HCT116 (cell line): ENCODE results near the gene HELZ2. TPM values are rescaled to one million over a fixed set of nuclear protein-coding genes. Genes with fewer than 3 reads are reported as not detected.

ENCODE experiments used
- ATAC-seq: fragments of 200-7000 bp; cut with Tn5 transposase; 2 replicates; pipeline ENCODE4 v1.9.1; 2020; ENCODE audit warnings: mild to moderate bottlenecking, moderate library complexity
- BruUV-seq: library from RNA; stranded (reverse); fragments of 400-500 nt; replicated peaks from 2 replicates; lab custom pipeline; 2021; lab: Mats Ljungman, UMichigan
- CTCF ChIA-PET: fragments of 300-600 bp; sonication (Branson Sonifier 250); formaldehyde crosslinking; loops from one replicate; lab custom pipeline; 2021; ENCODE audit warnings: antibody characterized with exemption; lab: Charles Lee
- POLR2A ChIA-PET: fragments of 300-600, 350-600 bp; sonication (Branson Sonifier 250); formaldehyde crosslinking; loops from one replicate; lab custom pipeline; 2021; ENCODE audit warnings: antibody characterized with exemption; lab: Charles Lee
- RAD21 ChIA-PET, 2 experiments: fragments of 300-600 bp; sonication (Branson Sonifier 250); formaldehyde crosslinking; loops; one replicate each; lab custom pipeline; 2023; ENCODE audit warnings: low total read pairs in 2 of 2; ENCODE audit not compliant: uncharacterized antibody in 2 of 2, unreplicated experiment in 2 of 2, low non-redundant PET in 1 of 2; lab: Charles Lee
- DNase-seq: peaks from one replicate; pipeline ENCODE4 v3.0.0-alpha.2; 2010; ENCODE audit warnings: low read depth, low spot score
- H2AFZ ChIP-seq: fragments of 200-600 bp; shearing (Covaris generic), sonication (generic); 2 replicates; pipeline ENCODE4 v1.6.1; 2017; ENCODE audit warnings: low read depth, mixed run types, mixed read lengths, antibody characterized with exemption, low read length; ENCODE audit not compliant: poor library complexity, severe bottlenecking
- H3K27ac ChIP-seq: 2 replicates; pipeline ENCODE4 v1.5.1; 2012; ENCODE audit warnings: low read depth, low read length
- H3K27me3 ChIP-seq: fragments of 200-600 bp; sonication (generic); 2 replicates; pipeline ENCODE4 v1.6.1; 2016; ENCODE audit warnings: mixed run types, low read length, mixed read lengths; ENCODE audit not compliant: insufficient read depth
- H3K36me3 ChIP-seq, 2 experiments: fragments of 200-500 bp in 1 of 2; fragments of 200-600 bp in 1 of 2; sonication (Bioruptor generic) in 1 of 2; sonication (generic) in 1 of 2; 2 replicates each; pipeline versions ENCODE4 v1.5.1 to v1.6.1; 2014 to 2016; ENCODE audit warnings: low read length in 2 of 2, inconsistent platforms in 1 of 2, mixed read lengths in 1 of 2, mixed run types in 1 of 2; ENCODE audit not compliant: insufficient read depth in 2 of 2, control insufficient read depth in 1 of 2
- H3K4me1 ChIP-seq, 2 experiments: fragments of 200-600 bp in 1 of 2; sonication (generic) in 1 of 2; 2 replicates each; pipeline versions ENCODE4 v1.5.1 to v1.6.1; 2012 to 2017; ENCODE audit warnings: low read length in 2 of 2, inconsistent platforms in 1 of 2, mild to moderate bottlenecking in 1 of 2, mixed read lengths in 1 of 2, mixed run types in 1 of 2, moderate library complexity in 1 of 2; ENCODE audit not compliant: insufficient read depth in 2 of 2, control insufficient read depth in 1 of 2
- H3K4me2 ChIP-seq: fragments of 200-600 bp; sonication (generic); 2 replicates; pipeline ENCODE4 v1.6.1; 2017; ENCODE audit warnings: mixed run types, low read length, mixed read lengths
- H3K4me3 ChIP-seq, 2 experiments: fragments of 200-600 bp in 1 of 2; sonication (generic) in 1 of 2; replicated peaks in 1 of 2; 2 replicates each; pipeline ENCODE4 v1.5.1; 2011 to 2016; ENCODE audit warnings: low read length in 2 of 2, control low read depth in 1 of 2, low read depth in 1 of 2, mild to moderate bottlenecking in 1 of 2, mixed read lengths in 1 of 2, mixed run types in 1 of 2
- H3K79me2 ChIP-seq: fragments of 200-600 bp; sonication (generic); 2 replicates; pipeline ENCODE4 v1.6.1; 2017; ENCODE audit warnings: mild to moderate bottlenecking, mixed run types, low read length, moderate library complexity, mixed read lengths; ENCODE audit not compliant: insufficient read depth
- H3K9ac ChIP-seq: fragments of 200-600 bp; sonication (generic); 2 replicates; pipeline ENCODE4 v1.6.1; 2016; ENCODE audit warnings: low read length, mixed read lengths
- H3K9me2 ChIP-seq: fragments of 200-600 bp; sonication (generic), shearing (Covaris generic); 2 replicates; pipeline ENCODE4 v1.6.1; 2017; ENCODE audit warnings: mixed run types, mild to moderate bottlenecking, moderate library complexity; ENCODE audit not compliant: insufficient read depth
- H3K9me3 ChIP-seq, 2 experiments: fragments of 200-500 bp in 1 of 2; fragments of 200-600 bp in 1 of 2; sonication (Bioruptor generic) in 1 of 2; sonication (generic) in 1 of 2; 2 replicates each; pipeline ENCODE4 v1.6.1; 2014 to 2017; ENCODE audit warnings: low read length in 2 of 2, mixed read lengths in 2 of 2, inconsistent platforms in 1 of 2, low read depth in 1 of 2, mild to moderate bottlenecking in 1 of 2, mixed run types in 1 of 2, moderate library complexity in 1 of 2; ENCODE audit not compliant: control insufficient read depth in 1 of 2, insufficient read depth in 1 of 2
- H4K20me1 ChIP-seq: fragments of 200-600 bp; sonication (generic), shearing (Covaris generic); 2 replicates; pipeline ENCODE4 v1.6.1; 2017; ENCODE audit warnings: mixed run types, mild to moderate bottlenecking, moderate library complexity; ENCODE audit not compliant: insufficient read depth
- CBX3 ChIP-seq: IDR thresholded peaks from 2 replicates; pipeline ENCODE4 v1.6.1; 2012; ENCODE audit warnings: low read depth
- EGR1 ChIP-seq: IDR thresholded peaks from 2 replicates; pipeline ENCODE4 v1.6.1; 2012; ENCODE audit warnings: low read depth
- ELF1 ChIP-seq: IDR thresholded peaks from 2 replicates; pipeline ENCODE4 v1.6.1; 2012; ENCODE audit warnings: low read depth, borderline replicate concordance
- FOSL1 ChIP-seq: IDR thresholded peaks from 2 replicates; pipeline ENCODE4 v1.6.1; 2012; ENCODE audit warnings: low read depth
- JUND ChIP-seq: IDR thresholded peaks from 2 replicates; pipeline ENCODE4 v1.6.1; 2012
- RAD21 ChIP-seq: IDR thresholded peaks from 2 replicates; pipeline ENCODE4 v1.6.1; 2012; ENCODE audit warnings: low read depth, mild to moderate bottlenecking
- SIN3A ChIP-seq: IDR thresholded peaks from 2 replicates; pipeline ENCODE4 v1.6.1; 2012; ENCODE audit warnings: low read depth
- SP1 ChIP-seq: IDR thresholded peaks from 2 replicates; pipeline ENCODE4 v1.6.1; 2012; ENCODE audit warnings: low read depth
- SRF ChIP-seq: IDR thresholded peaks from 2 replicates; pipeline ENCODE4 v1.6.1; 2012; ENCODE audit warnings: low read depth
- TCF7L2 ChIP-seq: IDR thresholded peaks from 2 replicates; pipeline ENCODE4 v1.7.0; 2011; ENCODE audit warnings: borderline replicate concordance, inconsistent platforms; ENCODE audit not compliant: insufficient read depth, insufficient read length; ENCODE audit errors: extremely low read depth
- YY1 ChIP-seq: IDR thresholded peaks from 2 replicates; pipeline ENCODE4 v1.6.1; 2011; ENCODE audit warnings: low read length, low read depth, moderate library complexity, mild to moderate bottlenecking; ENCODE audit not compliant: insufficient replicate concordance; ENCODE audit errors: extremely low read depth
- intact Hi-C: fragments of 100-400 bp; cut with micrococcal nuclease; formaldehyde crosslinking; loops from 2 replicates; pipeline ENCODE4 v1.10.0; 2022
- total RNA-seq: library from RNA; stranded (reverse); gene quantifications from one replicate; pipeline ENCODE4 v1.2.1, GENCODE V29; 2021; ENCODE audit not compliant: unreplicated experiment
- TF ChIP-seq, protein P1 (sequence below): IDR thresholded peaks from 2 replicates; pipeline ENCODE4 v1.6.1; 2012
- TF ChIP-seq, protein P2 (sequence below): IDR thresholded peaks from 2 replicates; pipeline ENCODE4 v1.6.1; 2012
- TF ChIP-seq, protein P3 (sequence below): IDR thresholded peaks from 2 replicates; pipeline ENCODE4 v1.6.1; 2011; ENCODE audit warnings: mild to moderate bottlenecking, low read length, moderate library complexity; ENCODE audit not compliant: insufficient replicate concordance; ENCODE audit errors: extremely low read depth
- TF ChIP-seq, protein P4 (sequence below): IDR thresholded peaks from 2 replicates; pipeline ENCODE4 v1.6.1; 2012; ENCODE audit warnings: low read depth

The HELZ2 gene
- total RNA-seq, 1 experiment from 2014 or later = 44.0 TPM

DNA sequence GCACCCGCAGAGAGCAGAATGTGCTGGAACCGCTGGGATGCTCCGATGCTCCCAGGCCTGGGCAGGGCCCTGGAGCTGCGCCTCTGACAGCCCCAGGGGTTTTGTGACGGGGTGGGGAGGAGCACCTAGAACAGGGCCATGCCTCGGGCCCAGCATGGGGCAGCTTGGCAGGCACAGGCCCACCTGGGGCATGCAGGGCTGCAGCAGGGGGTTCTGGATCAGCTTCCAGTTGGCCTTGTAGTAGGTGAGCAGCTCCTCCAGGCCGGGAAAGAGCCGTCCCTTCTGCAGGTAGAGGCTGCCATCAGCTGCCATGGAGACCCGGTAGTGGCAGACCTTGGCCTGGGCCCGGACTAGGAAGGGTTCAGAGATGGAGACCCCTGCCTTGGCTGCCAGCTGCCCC, 30.9 kb downstream of the HELZ2 start:
- ATAC-seq (no peak), DNase-seq (no peak)
- peaks cover 49 to 87% of the 10 kb centered on the region in 2 experiments for H3K4me1 ChIP-seq
- peak overlapping the region; percentile 76 for H3K4me2 ChIP-seq
- ChIA-PET RAD21 (no interaction called here), CTCF (interaction anchor here (1.3 kb wide), 1 partner anchor 322 kb away, joined by 3 read pairs; the partner anchor contains the start of gene TPD52L2), POLR2A (interaction anchor here (1.6 kb wide), 1 partner anchor 322 kb away, joined by 8 read pairs; the partner anchor contains the start of gene TPD52L2)
- TF ChIP-seq SP1 (no peak), YY1 (no peak), EGR1 (no peak), RAD21 (no peak), SIN3A (no peak), TCF7L2 (no peak), CBX3 (no peak), SRF (no peak), FOSL1 (no peak), ELF1 (no peak), JUND (no peak)
- TF ChIP-seq, protein P1, sequence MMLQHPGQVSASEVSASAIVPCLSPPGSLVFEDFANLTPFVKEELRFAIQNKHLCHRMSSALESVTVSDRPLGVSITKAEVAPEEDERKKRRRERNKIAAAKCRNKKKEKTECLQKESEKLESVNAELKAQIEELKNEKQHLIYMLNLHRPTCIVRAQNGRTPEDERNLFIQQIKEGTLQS = no peak
- TF ChIP-seq, protein P2, sequence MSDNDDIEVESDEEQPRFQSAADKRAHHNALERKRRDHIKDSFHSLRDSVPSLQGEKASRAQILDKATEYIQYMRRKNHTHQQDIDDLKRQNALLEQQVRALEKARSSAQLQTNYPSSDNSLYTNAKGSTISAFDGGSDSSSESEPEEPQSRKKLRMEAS = no peak
- TF ChIP-seq, protein P3, sequence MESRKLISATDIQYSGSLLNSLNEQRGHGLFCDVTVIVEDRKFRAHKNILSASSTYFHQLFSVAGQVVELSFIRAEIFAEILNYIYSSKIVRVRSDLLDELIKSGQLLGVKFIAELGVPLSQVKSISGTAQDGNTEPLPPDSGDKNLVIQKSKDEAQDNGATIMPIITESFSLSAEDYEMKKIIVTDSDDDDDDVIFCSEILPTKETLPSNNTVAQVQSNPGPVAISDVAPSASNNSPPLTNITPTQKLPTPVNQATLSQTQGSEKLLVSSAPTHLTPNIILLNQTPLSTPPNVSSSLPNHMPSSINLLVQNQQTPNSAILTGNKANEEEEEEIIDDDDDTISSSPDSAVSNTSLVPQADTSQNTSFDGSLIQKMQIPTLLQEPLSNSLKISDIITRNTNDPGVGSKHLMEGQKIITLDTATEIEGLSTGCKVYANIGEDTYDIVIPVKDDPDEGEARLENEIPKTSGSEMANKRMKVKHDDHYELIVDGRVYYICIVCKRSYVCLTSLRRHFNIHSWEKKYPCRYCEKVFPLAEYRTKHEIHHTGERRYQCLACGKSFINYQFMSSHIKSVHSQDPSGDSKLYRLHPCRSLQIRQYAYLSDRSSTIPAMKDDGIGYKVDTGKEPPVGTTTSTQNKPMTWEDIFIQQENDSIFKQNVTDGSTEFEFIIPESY = no peak
- TF ChIP-seq, protein P4, sequence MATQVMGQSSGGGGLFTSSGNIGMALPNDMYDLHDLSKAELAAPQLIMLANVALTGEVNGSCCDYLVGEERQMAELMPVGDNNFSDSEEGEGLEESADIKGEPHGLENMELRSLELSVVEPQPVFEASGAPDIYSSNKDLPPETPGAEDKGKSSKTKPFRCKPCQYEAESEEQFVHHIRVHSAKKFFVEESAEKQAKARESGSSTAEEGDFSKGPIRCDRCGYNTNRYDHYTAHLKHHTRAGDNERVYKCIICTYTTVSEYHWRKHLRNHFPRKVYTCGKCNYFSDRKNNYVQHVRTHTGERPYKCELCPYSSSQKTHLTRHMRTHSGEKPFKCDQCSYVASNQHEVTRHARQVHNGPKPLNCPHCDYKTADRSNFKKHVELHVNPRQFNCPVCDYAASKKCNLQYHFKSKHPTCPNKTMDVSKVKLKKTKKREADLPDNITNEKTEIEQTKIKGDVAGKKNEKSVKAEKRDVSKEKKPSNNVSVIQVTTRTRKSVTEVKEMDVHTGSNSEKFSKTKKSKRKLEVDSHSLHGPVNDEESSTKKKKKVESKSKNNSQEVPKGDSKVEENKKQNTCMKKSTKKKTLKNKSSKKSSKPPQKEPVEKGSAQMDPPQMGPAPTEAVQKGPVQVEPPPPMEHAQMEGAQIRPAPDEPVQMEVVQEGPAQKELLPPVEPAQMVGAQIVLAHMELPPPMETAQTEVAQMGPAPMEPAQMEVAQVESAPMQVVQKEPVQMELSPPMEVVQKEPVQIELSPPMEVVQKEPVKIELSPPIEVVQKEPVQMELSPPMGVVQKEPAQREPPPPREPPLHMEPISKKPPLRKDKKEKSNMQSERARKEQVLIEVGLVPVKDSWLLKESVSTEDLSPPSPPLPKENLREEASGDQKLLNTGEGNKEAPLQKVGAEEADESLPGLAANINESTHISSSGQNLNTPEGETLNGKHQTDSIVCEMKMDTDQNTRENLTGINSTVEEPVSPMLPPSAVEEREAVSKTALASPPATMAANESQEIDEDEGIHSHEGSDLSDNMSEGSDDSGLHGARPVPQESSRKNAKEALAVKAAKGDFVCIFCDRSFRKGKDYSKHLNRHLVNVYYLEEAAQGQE = no peak
- no peaks in the 10 kb centered on the region for H3K27me3 ChIP-seq
- H3K9me3 ChIP-seq = no peaks in the 10 kb centered on the region
- H3K36me3 ChIP-seq = no peaks in the 10 kb centered on the region
- H3K9me2 ChIP-seq = no peaks in the 10 kb centered on the region
- intact Hi-C loops = no loop called here
- peak overlapping the region; percentile 59 to 64 for H3K4me3 ChIP-seq
- H2AFZ ChIP-seq = no peak overlapping the region
- H3K27ac ChIP-seq = peak overlapping the region; percentile 72
- no peaks in the 10 kb centered on the region for H3K79me2 ChIP-seq
- peak overlapping the region; percentile 67 for H3K9ac ChIP-seq
- no peaks in the 10 kb centered on the region for H4K20me1 ChIP-seq
- no TSS peak for BruUV-seq
